Right atrium auricular region (tissue), 2 donors: Measurements from ENCODE around the gene DNAAF3. TPM values are rescaled to one million over a fixed set of nuclear protein-coding genes. Genes with fewer than 3 reads are reported as not detected.

Source experiments
- DNase-seq: peaks from one replicate; pipeline ENCODE4 v3.0.0-alpha.2; 2019; ENCODE audit warnings: low spot score
- H3K27ac ChIP-seq, 2 donors: fragments of 200-600 bp; sonication (generic); 1 replicate in 1 of 2; 2 replicates in 1 of 2; pipeline ENCODE4 v1.5.1; 2016 to 2019
- H3K27me3 ChIP-seq, 2 donors: fragments of 200-600 bp; sonication (generic); one replicate each; pipeline versions ENCODE4 v1.5.1 to v1.6.0; 2017 to 2019
- H3K36me3 ChIP-seq: fragments of 200-600 bp; sonication (generic); one replicate; pipeline ENCODE4 v1.5.1; 2016
- H3K4me1 ChIP-seq, 2 donors: fragments of 200-600 bp; sonication (generic); one replicate each; pipeline versions ENCODE4 v1.5.1 to v1.6.0; 2017 to 2019
- H3K4me3 ChIP-seq, 2 donors: fragments of 200-600 bp; sonication (generic); 1 replicate in 1 of 2; 2 replicates in 1 of 2; pipeline ENCODE4 v1.5.1; 2017 to 2019; ENCODE audit warnings: mild to moderate bottlenecking in 1 of 2, moderate library complexity in 1 of 2
- H3K9me3 ChIP-seq, 2 donors: fragments of 200-600 bp; sonication (generic); one replicate each; pipeline ENCODE4 v1.5.1; 2019
- CTCF ChIP-seq, 2 donors: fragments of 200-600 bp; sonication (generic); IDR thresholded peaks; one replicate each; pipeline ENCODE4 v1.5.1; 2019; ENCODE audit warnings: antibody characterized with exemption in 2 of 2
- total RNA-seq, 2 donors: library from RNA; depleted of rRNA; stranded (reverse); fragments of >200 nt; gene quantifications; one replicate each; pipeline ENCODE4 v1.1.0, GENCODE V29; 2016

The DNAAF3 gene
- total RNA-seq, 2 donors from 2014 or later, result 0.89 to 2.7 TPM

GRCh38 chr19:55117663-55118391 is 48.6 kb downstream of the DNAAF3 start:
- Histone ChIP-seq H3K4me3 (peak overlapping the region; percentile 80 to 88), H3K27me3 (no peaks in the 10 kb centered on the region), H3K36me3 (peaks cover under 1% of the 10 kb centered on the region), H3K27ac (peak overlapping the region; percentile 77 to 85), H3K4me1 (peaks cover 0 to 45% of the 10 kb centered on the region in 2 donors), H3K9me3 (no peaks in the 10 kb centered on the region)
- peak in 1 of 2 donors; percentile 4 for TF ChIP-seq CTCF (IDR thresholded peaks at IDR 0.05)
- peak; percentile 99 for DNase-seq

- no peak for DNase-seq
- Histone ChIP-seq H3K4me3 (peak within 1 kb of the TSS; percentile 80 to 88), H3K36me3 (peaks cover 8% of the 10 kb centered on the region), H3K27me3 (no peaks in the 10 kb centered on the region), H3K27ac (peak within 1 kb of the TSS; percentile 96 to 97), H3K9me3 (no peaks in the 10 kb centered on the region), H3K4me1 (peaks cover 0 to 53% of the 10 kb centered on the region in 2 donors)
- TF ChIP-seq CTCF (IDR thresholded peaks at IDR 0.05), result no peak
These were observed 49.4 kb downstream of the DNAAF3 start, which contains the start of gene PPP1R12C for GRCh38 chr19:55116859-55117662. Gene PPP1R12C (minus strand): TSS chr19:55117637. CDS start chr19:55117543, 94 bp downstream.

- H3K9me3 ChIP-seq, result no peaks in the 10 kb centered on the region
- no peaks in the 10 kb centered on the region for H3K27me3 ChIP-seq
- H3K27ac ChIP-seq, result peak overlapping the region; percentile 96 to 97
- peak; percentile 85 for DNase-seq
- H3K4me1 ChIP-seq, result peaks cover 0 to 60% of the 10 kb centered on the region in 2 donors
- no peak for TF ChIP-seq CTCF (IDR thresholded peaks at IDR 0.05)
- peaks cover 11% of the 10 kb centered on the region for H3K36me3 ChIP-seq
- peak overlapping the region; percentile 80 to 88 for H3K4me3 ChIP-seq
These were observed 50.1 kb downstream of the DNAAF3 start for GRCh38 chr19:55116232-55116858.

- H3K4me1 ChIP-seq, result peaks cover 0 to 61% of the 10 kb centered on the region in 2 donors
- DNase-seq, result no peak
- TF ChIP-seq CTCF (IDR thresholded peaks at IDR 0.05), result no peak
These were observed 50.9 kb downstream of the DNAAF3 start for GRCh38 chr19:55115446-55116065.

GRCh38 chr19:55114566-55115145 is 51.8 kb downstream of the DNAAF3 start:
- Histone ChIP-seq H3K27ac (peak overlapping the region; percentile 96 to 97), H3K9me3 (no peaks in the 10 kb centered on the region), H3K27me3 (no peaks in the 10 kb centered on the region), H3K4me1 (peaks cover 0 to 61% of the 10 kb centered on the region in 2 donors), H3K36me3 (peaks cover 21% of the 10 kb centered on the region), H3K4me3 (peak overlapping the region in 1 of 2 donors; percentile 0)
- no peak for TF ChIP-seq CTCF (IDR thresholded peaks at IDR 0.05)
- DNase-seq, result no peak

More at GRCh38 chr19:55115446-55116065, 50.9 kb downstream of the DNAAF3 start:
- H3K27ac ChIP-seq, result peak overlapping the region; percentile 96 to 97
- peaks cover 12% of the 10 kb centered on the region for H3K36me3 ChIP-seq
- H3K9me3 ChIP-seq, result no peaks in the 10 kb centered on the region
- peak overlapping the region; percentile 80 to 88 for H3K4me3 ChIP-seq
- no peaks in the 10 kb centered on the region for H3K27me3 ChIP-seq
